Trophoblast cell (in vitro differentiated cells and primary cell): Measurements from ENCODE around the gene NDRG3.
"Not testable (repeated sequence)": the region's sequence is repeated elsewhere in the genome, so short reads cannot be mapped to it uniquely, and the experiment has no call there.

Experiments
- DNase-seq, 2 donors: peaks; one replicate each; pipeline ENCODE4 v3.0.0-alpha.2; 2016
- H2AFZ ChIP-seq: 2 replicates; pipeline ENCODE4 v1.6.1; 2013; ENCODE audit warnings: low read length, moderate library complexity, mild to moderate bottlenecking; ENCODE audit not compliant: insufficient read depth, poor library complexity
- H2AK5ac ChIP-seq: 2 replicates; pipeline ENCODE4 v1.6.1; 2013; ENCODE audit warnings: mild to moderate bottlenecking, low read length
- H2BK120ac ChIP-seq: 2 replicates; pipeline ENCODE4 v1.6.1; 2013; ENCODE audit warnings: low read length, mild to moderate bottlenecking, moderate library complexity; ENCODE audit not compliant: insufficient read depth, poor library complexity
- H2BK12ac ChIP-seq: 2 replicates; pipeline ENCODE4 v1.6.1; 2013; ENCODE audit warnings: mild to moderate bottlenecking, low read length, moderate library complexity
- H2BK5ac ChIP-seq: 2 replicates; pipeline ENCODE4 v1.6.1; 2013; ENCODE audit warnings: low read length, low read depth, moderate library complexity, mild to moderate bottlenecking; ENCODE audit not compliant: poor library complexity
- H3K14ac ChIP-seq: 2 replicates; pipeline ENCODE4 v1.6.1; 2013; ENCODE audit warnings: mild to moderate bottlenecking, low read length
- H3K18ac ChIP-seq: 2 replicates; pipeline ENCODE4 v1.6.1; 2013; ENCODE audit warnings: mild to moderate bottlenecking, low read length
- H3K23ac ChIP-seq: 2 replicates; pipeline ENCODE4 v1.6.1; 2013; ENCODE audit warnings: low read length
- H3K27ac ChIP-seq: 2 replicates; pipeline ENCODE4 v1.5.1; 2013; ENCODE audit warnings: low read depth, mild to moderate bottlenecking, inconsistent platforms, low read length, moderate library complexity
- H3K27me3 ChIP-seq: 2 replicates; pipeline ENCODE4 v1.6.1; 2013; ENCODE audit warnings: inconsistent platforms, mild to moderate bottlenecking, low read length, moderate library complexity; ENCODE audit not compliant: insufficient read depth
- H3K36me3 ChIP-seq, 2 experiments: 1 replicate in 1 of 2; 2 replicates in 1 of 2; pipeline ENCODE4 v1.6.1; 2013; ENCODE audit warnings: low read length in 2 of 2, mild to moderate bottlenecking in 2 of 2, moderate library complexity in 1 of 2; ENCODE audit not compliant: insufficient read depth in 2 of 2, control insufficient read depth in 1 of 2
- H3K4ac ChIP-seq: 2 replicates; pipeline ENCODE4 v1.6.1; 2013; ENCODE audit warnings: low read depth, mild to moderate bottlenecking, low read length, moderate library complexity
- H3K4me1 ChIP-seq, 2 experiments: 1 replicate in 1 of 2; 2 replicates in 1 of 2; pipeline ENCODE4 v1.6.1; 2013; ENCODE audit warnings: low read length in 2 of 2, mild to moderate bottlenecking in 2 of 2, moderate library complexity in 1 of 2; ENCODE audit not compliant: insufficient read depth in 2 of 2, control insufficient read depth in 1 of 2
- H3K4me2 ChIP-seq: 2 replicates; pipeline ENCODE4 v1.6.1; 2013; ENCODE audit warnings: inconsistent platforms, mild to moderate bottlenecking, low read length, moderate library complexity
- H3K4me3 ChIP-seq: 2 replicates; pipeline ENCODE4 v1.5.1; 2013; ENCODE audit warnings: mild to moderate bottlenecking, low read depth, low read length, inconsistent platforms
- H3K79me1 ChIP-seq: one replicate; pipeline ENCODE4 v1.6.1; 2013; ENCODE audit warnings: low read length
- H3K79me2 ChIP-seq: 2 replicates; pipeline ENCODE4 v1.6.1; 2013; ENCODE audit warnings: low read length, mild to moderate bottlenecking; ENCODE audit not compliant: control insufficient read depth, insufficient read depth, poor library complexity
- H3K9ac ChIP-seq: 2 replicates; pipeline ENCODE4 v1.6.1; 2013; ENCODE audit warnings: mild to moderate bottlenecking, low read length
- H3K9me3 ChIP-seq: 2 replicates; pipeline ENCODE4 v1.6.1; 2013; ENCODE audit warnings: low read depth, mild to moderate bottlenecking, control low read depth, inconsistent platforms, low read length; ENCODE audit not compliant: insufficient read depth
- H4K12ac ChIP-seq: 2 replicates; pipeline ENCODE4 v1.6.1; 2013; ENCODE audit warnings: low read depth, mild to moderate bottlenecking, low read length, moderate library complexity
- H4K8ac ChIP-seq: 2 replicates; pipeline ENCODE4 v1.6.1; 2013; ENCODE audit warnings: low read depth, mild to moderate bottlenecking, low read length, moderate library complexity
- H4K91ac ChIP-seq: one replicate; pipeline ENCODE4 v1.6.1; 2013; ENCODE audit warnings: low read depth, mild to moderate bottlenecking, low read length, moderate library complexity
- WGBS: extraction: QIAGEN DNeasy Blood & Tissue Kit; methylation state at CpG from one replicate; pipeline ENCODE4 v1.1.7; 2013; ENCODE audit warnings: missing lambda C conversion rate; ENCODE audit not compliant: insufficient read length, insufficient coverage; ENCODE audit errors: extremely low coverage; 5-methylcytosine and 5-hydroxymethylcytosine counted together

Gene NDRG3

DNA sequence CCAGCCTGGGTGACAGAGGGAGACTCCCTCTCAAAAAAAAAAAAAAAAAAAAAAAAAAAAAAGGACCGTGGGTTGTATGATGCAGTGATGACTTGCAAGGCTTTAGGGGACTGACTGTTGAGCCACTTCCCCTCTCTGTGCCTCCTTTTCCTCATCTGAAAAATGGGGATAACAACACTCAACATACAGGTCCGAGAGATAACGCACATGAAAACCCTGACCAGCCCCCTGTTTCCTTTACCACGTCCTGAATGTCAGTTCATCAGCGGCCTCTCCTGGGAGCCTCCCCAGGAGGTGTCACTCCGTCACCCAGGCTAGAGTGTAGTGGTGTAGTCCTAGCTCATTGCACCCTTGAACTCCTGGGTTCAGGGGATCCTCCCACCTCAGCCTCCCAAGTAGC lies 103.8 kb downstream of the NDRG3 start:
- H3K18ac ChIP-seq = no peak overlapping the region
- no peak overlapping the region for H3K9ac ChIP-seq
- no peak overlapping the region for H2AK5ac ChIP-seq
- no peak overlapping the region for H4K12ac ChIP-seq
- H3K27me3 ChIP-seq = no peaks in the 10 kb centered on the region
- H2BK5ac ChIP-seq = no peak overlapping the region
- no peaks in the 10 kb centered on the region for H3K79me2 ChIP-seq
- H3K27ac ChIP-seq = no peak overlapping the region
- no peak overlapping the region for H3K4ac ChIP-seq
- no peak overlapping the region for H3K4me2 ChIP-seq
- H3K36me3 ChIP-seq = no peaks in the 10 kb centered on the region
- no peak overlapping the region for H3K14ac ChIP-seq
- no peak overlapping the region for H2AFZ ChIP-seq
- H2BK12ac ChIP-seq = no peak overlapping the region
- no peak overlapping the region for H2BK120ac ChIP-seq
- no peak for DNase-seq
- WGBS = no CpG with 5 or more reads among the region's 6 CpGs
- no peaks in the 10 kb centered on the region for H3K79me1 ChIP-seq
- no peak overlapping the region for H4K8ac ChIP-seq
- no peaks in the 10 kb centered on the region for H3K4me1 ChIP-seq
- H3K9me3 ChIP-seq = no peaks in the 10 kb centered on the region
- no peak overlapping the region for H4K91ac ChIP-seq
- no peak overlapping the region for H3K23ac ChIP-seq
- H3K4me3 ChIP-seq = no peak overlapping the region

- H3K27ac ChIP-seq = no peak overlapping the region
- no peak overlapping the region for H3K9ac ChIP-seq
- no peak overlapping the region for H3K4me3 ChIP-seq
- no peak overlapping the region for H4K91ac ChIP-seq
- no peak overlapping the region for H2AK5ac ChIP-seq
- H3K9me3 ChIP-seq = no peaks in the 10 kb centered on the region
- no peak overlapping the region for H3K4me2 ChIP-seq
- no peak overlapping the region for H2BK12ac ChIP-seq
- no peaks in the 10 kb centered on the region for H3K79me1 ChIP-seq
- no peak overlapping the region for H3K14ac ChIP-seq
- H3K4ac ChIP-seq = no peak overlapping the region
- no peak overlapping the region for H2BK120ac ChIP-seq
- H3K23ac ChIP-seq = no peak overlapping the region
- no peak overlapping the region for H4K8ac ChIP-seq
- no peak overlapping the region for H2BK5ac ChIP-seq
- WGBS = no CpG with 5 or more reads among the region's 3 CpGs
- no peak overlapping the region for H2AFZ ChIP-seq
- H4K12ac ChIP-seq = no peak overlapping the region
- no peaks in the 10 kb centered on the region for H3K27me3 ChIP-seq
- DNase-seq = no peak
- no peaks in the 10 kb centered on the region for H3K36me3 ChIP-seq
- H3K79me2 ChIP-seq = no peaks in the 10 kb centered on the region
- H3K4me1 ChIP-seq = no peaks in the 10 kb centered on the region
- no peak overlapping the region for H3K18ac ChIP-seq
Observed at GRCh38 chr20:36641506-36641843, 104.4 kb downstream of the NDRG3 start.

- DNase-seq, H4K91ac ChIP-seq, H3K9me3 ChIP-seq, H3K79me2 ChIP-seq, H2AFZ ChIP-seq, H3K23ac ChIP-seq, H3K18ac ChIP-seq, H4K12ac ChIP-seq, H3K4ac ChIP-seq, H3K4me1 ChIP-seq, H3K36me3 ChIP-seq, H3K9ac ChIP-seq, H2BK120ac ChIP-seq, H3K4me3 ChIP-seq, H2BK12ac ChIP-seq, H2BK5ac ChIP-seq, H4K8ac ChIP-seq, H3K14ac ChIP-seq, H3K4me2 ChIP-seq, H3K27me3 ChIP-seq, H2AK5ac ChIP-seq, H3K27ac ChIP-seq, H3K79me1 ChIP-seq: not testable (repeated sequence)
- no CpG with 5 or more reads among the region's 12 CpGs for WGBS
Observed at GRCh38 chr20:36638876-36639400, 107.0 kb downstream of the NDRG3 start.

GRCh38 chr20:36634342-36634741 lies 111.5 kb downstream of the NDRG3 start:
- H3K36me3 ChIP-seq = no peaks in the 10 kb centered on the region
- no peak overlapping the region for H3K4me3 ChIP-seq
- H3K9me3 ChIP-seq = peaks cover 2% of the 10 kb centered on the region
- H3K4me1 ChIP-seq = no peaks in the 10 kb centered on the region
- no peak overlapping the region for H4K12ac ChIP-seq
- no peak for DNase-seq
- H3K23ac ChIP-seq = no peak overlapping the region
- H3K14ac ChIP-seq = no peak overlapping the region
- H3K9ac ChIP-seq = no peak overlapping the region
- no peak overlapping the region for H4K8ac ChIP-seq
- no peak overlapping the region for H4K91ac ChIP-seq
- no peak overlapping the region for H2BK12ac ChIP-seq
- H2BK5ac ChIP-seq = no peak overlapping the region
- H3K27me3 ChIP-seq = no peaks in the 10 kb centered on the region
- WGBS = no CpG with 5 or more reads among the region's 11 CpGs
- no peaks in the 10 kb centered on the region for H3K79me2 ChIP-seq
- H3K27ac ChIP-seq = no peak overlapping the region
- no peak overlapping the region for H2BK120ac ChIP-seq
- H2AFZ ChIP-seq = no peak overlapping the region
- no peaks in the 10 kb centered on the region for H3K79me1 ChIP-seq
- no peak overlapping the region for H3K4ac ChIP-seq
- no peak overlapping the region for H3K18ac ChIP-seq
- H2AK5ac ChIP-seq = no peak overlapping the region
- no peak overlapping the region for H3K4me2 ChIP-seq
